ENCODE measurements around the gene SEMA6D. TPM values are rescaled to one million over a fixed set of nuclear protein-coding genes. Genes with fewer than 3 reads are reported as not detected.

SEMA6D gene
- total RNA-seq, 4 donors from 2014 or later, result 1.5 to 27.2 (median 5.5) TPM

DNA sequence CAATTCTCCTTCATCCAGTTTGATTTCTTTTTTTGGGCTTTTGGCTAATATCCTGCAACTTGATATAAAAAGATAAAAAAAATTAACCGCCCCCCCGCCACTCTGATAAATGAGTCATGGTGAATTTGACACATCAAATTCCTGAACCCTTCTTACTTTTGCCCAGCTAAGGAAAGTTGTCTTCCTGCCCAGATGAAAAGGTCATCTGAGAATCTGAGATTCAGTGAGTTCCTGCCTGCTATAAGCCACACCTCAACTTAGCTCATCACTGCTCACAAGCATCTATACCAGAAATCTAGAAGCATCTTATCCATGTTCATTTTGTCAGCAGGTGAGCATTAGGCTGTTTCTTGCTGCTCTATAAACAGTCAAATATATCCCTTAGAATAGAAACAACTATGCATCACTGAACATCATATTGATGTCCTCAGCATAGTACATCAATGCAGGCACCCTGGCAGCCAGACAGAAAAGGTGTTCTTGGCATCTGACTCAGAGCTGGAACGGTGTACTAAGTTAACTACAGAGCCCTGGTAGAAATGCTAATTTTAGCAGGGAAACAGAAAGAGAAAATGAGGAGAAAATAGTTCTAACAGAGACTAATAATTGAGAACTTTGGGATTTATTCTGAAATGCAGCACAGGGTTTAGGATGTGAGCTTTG is 77.1 kb downstream of the SEMA6D start:
- TF ChIP-seq POLR2A (IDR thresholded peaks at IDR 0.05), result no peak
- TF ChIP-seq, protein P1, sequence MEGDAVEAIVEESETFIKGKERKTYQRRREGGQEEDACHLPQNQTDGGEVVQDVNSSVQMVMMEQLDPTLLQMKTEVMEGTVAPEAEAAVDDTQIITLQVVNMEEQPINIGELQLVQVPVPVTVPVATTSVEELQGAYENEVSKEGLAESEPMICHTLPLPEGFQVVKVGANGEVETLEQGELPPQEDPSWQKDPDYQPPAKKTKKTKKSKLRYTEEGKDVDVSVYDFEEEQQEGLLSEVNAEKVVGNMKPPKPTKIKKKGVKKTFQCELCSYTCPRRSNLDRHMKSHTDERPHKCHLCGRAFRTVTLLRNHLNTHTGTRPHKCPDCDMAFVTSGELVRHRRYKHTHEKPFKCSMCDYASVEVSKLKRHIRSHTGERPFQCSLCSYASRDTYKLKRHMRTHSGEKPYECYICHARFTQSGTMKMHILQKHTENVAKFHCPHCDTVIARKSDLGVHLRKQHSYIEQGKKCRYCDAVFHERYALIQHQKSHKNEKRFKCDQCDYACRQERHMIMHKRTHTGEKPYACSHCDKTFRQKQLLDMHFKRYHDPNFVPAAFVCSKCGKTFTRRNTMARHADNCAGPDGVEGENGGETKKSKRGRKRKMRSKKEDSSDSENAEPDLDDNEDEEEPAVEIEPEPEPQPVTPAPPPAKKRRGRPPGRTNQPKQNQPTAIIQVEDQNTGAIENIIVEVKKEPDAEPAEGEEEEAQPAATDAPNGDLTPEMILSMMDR (IDR thresholded peaks at IDR 0.05), result no peak
- Histone ChIP-seq H3K4me3 (no peak overlapping the region), H3K9me3 (no peaks in the 10 kb centered on the region), H3K36me3 (no peaks in the 10 kb centered on the region), H3K4me1 (no peaks in the 10 kb centered on the region), H3K27ac (no peak overlapping the region), H3K27me3 (no peaks in the 10 kb centered on the region)
- intact Hi-C loops (cut with DNase I; ENCODE audit: low total_unique reads), result no loop called here
- DNase-seq, result no peak

DNA sequence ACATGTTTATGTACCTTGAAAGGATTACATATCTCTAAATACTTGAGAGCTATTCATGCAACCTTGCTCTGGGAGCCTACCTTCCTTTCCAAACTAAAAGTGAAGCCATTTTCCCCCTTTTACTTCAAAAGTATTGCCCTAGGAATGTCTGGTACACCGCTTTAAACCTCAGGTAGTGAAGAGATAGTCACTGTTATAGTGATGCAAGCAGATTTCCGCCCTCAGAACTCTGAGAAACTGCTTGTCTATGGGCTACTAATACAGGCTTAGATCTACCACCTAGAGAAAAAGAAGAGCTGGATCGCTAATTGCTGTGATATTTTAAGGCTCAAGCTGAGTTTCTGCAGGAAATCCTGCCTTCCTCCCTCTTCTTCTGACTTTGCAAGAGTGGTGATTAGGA is 78.6 kb downstream of the SEMA6D start:
- H3K4me3 ChIP-seq, result no peak overlapping the region
- no peaks in the 10 kb centered on the region for H3K4me1 ChIP-seq
- no peak for TF ChIP-seq POLR2A (IDR thresholded peaks at IDR 0.05)
- TF ChIP-seq, protein P1 (IDR thresholded peaks at IDR 0.05), result no peak
- no peak overlapping the region for H3K27ac ChIP-seq
- H3K9me3 ChIP-seq, result no peaks in the 10 kb centered on the region
- DNase-seq, result no peak
- H3K36me3 ChIP-seq, result no peaks in the 10 kb centered on the region
- no peaks in the 10 kb centered on the region for H3K27me3 ChIP-seq
- intact Hi-C loops (cut with DNase I; ENCODE audit: low total_unique reads), result no loop called here

DNA sequence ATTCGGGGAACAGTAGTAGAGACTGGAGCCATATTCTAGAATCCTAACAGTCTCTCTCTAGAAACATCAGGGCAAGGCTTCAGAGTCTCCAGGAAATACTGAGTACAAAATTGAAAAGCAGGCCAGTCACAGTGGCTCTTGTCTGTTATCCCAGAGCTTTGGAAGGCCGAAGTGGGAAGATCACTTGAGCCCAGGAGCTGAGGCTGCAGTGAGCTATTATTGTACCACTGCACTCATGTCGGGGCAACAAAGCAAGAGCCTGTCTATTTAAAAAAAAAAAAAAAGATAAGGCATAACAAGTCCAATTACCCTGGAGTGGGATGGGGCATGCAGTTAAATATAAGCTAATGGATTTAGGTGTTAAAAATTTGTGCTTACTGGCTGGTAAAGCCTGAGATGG is 79.0 kb downstream of the SEMA6D start:
- no peak for DNase-seq
- no peak overlapping the region for H3K4me3 ChIP-seq
- intact Hi-C loops (cut with DNase I; ENCODE audit: low total_unique reads), result no loop called here
- no peaks in the 10 kb centered on the region for H3K36me3 ChIP-seq
- H3K27me3 ChIP-seq, result no peaks in the 10 kb centered on the region
- H3K4me1 ChIP-seq, result no peaks in the 10 kb centered on the region
- no peak overlapping the region for H3K27ac ChIP-seq
- no peaks in the 10 kb centered on the region for H3K9me3 ChIP-seq
- no peak for TF ChIP-seq POLR2A (IDR thresholded peaks at IDR 0.05)
- TF ChIP-seq, protein P1 (IDR thresholded peaks at IDR 0.05), result no peak

DNA sequence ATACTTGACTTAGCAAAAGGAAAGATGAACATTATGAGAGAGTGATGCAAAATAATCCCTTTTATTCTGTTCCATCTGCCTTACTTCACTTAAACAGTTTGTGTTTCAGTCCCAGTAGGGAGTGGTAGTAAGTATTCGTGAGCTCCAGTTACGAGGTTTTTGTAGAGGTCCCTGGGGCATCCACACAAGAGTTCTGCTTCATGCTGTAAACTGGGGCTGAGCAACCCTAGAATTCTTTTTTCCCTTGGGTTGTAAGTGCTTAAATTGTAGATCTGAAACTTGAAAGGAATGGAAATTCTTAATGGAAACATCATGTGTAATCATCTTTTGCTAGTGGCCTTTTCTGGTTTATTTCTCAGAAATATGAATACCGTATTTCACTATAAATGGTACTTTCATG is 79.5 kb downstream of the SEMA6D start:
- TF ChIP-seq POLR2A (IDR thresholded peaks at IDR 0.05), result no peak
- TF ChIP-seq, protein P1 (IDR thresholded peaks at IDR 0.05), result no peak
- H3K9me3 ChIP-seq, result no peaks in the 10 kb centered on the region
- no peak overlapping the region for H3K4me3 ChIP-seq
- no peaks in the 10 kb centered on the region for H3K4me1 ChIP-seq
- intact Hi-C loops (cut with DNase I; ENCODE audit: low total_unique reads), result no loop called here
- no peaks in the 10 kb centered on the region for H3K27me3 ChIP-seq
- DNase-seq, result no peak
- no peaks in the 10 kb centered on the region for H3K36me3 ChIP-seq
- no peak overlapping the region for H3K27ac ChIP-seq

DNA sequence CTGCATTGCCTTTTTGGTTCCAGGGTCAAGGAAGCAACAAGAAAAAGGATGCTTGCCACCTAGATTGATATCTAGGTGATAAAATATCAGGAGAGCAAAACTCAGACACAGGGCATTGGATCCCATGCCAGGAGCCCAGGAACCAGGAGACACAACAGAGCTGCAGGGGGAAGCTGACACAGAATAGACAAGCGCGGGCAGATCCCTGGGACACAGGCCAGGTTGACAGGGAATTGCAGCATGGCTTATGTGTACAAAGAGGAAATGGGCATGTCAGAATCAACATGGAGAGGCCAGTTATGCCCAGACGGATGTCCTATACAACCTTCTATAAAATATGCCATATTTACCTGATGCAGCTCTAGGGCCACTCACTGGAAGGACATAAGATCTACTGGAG is 84.2 kb downstream of the SEMA6D start:
- Histone ChIP-seq H3K9me3 (no peaks in the 10 kb centered on the region), H3K27ac (no peak overlapping the region), H3K4me3 (no peak overlapping the region), H3K4me1 (no peaks in the 10 kb centered on the region), H3K36me3 (no peaks in the 10 kb centered on the region), H3K27me3 (no peaks in the 10 kb centered on the region)
- intact Hi-C loops (cut with DNase I; ENCODE audit: low total_unique reads), result no loop called here
- no peak for DNase-seq
- TF ChIP-seq, protein P1 (IDR thresholded peaks at IDR 0.05), result no peak
- no peak for TF ChIP-seq POLR2A (IDR thresholded peaks at IDR 0.05)

All from uterus (tissue), 4 donors.